Natural killer cell (primary cell): ENCODE results near the gene KCNAB2. TPM values are rescaled to one million over a fixed set of nuclear protein-coding genes. Genes with fewer than 3 reads are reported as not detected.

Experiments used
- ATAC-seq, 3 donors: fragments of 150-1000 bp in 2 of 3; fragments of 200-7000 bp in 1 of 3; cut with Tn5 transposase; 1 replicate in 1 of 3; 2 replicates in 2 of 3; pipeline ENCODE4 v1.10.0; 2021; ENCODE audit warnings: mild to moderate bottlenecking in 2 of 3, moderate library complexity in 2 of 3
- DNase-seq, 2 donors: peaks; one replicate each; pipeline versions ENCODE4 v3.0.0 to v3.0.0-alpha.2; 2013 to 2021; ENCODE audit warnings: mixed read lengths in 1 of 2
- H3K27ac ChIP-seq: one replicate; pipeline ENCODE4 v1.5.1; 2013; ENCODE audit warnings: mild to moderate bottlenecking, low read length
- H3K27me3 ChIP-seq: one replicate; pipeline ENCODE4 v1.6.1; 2013; ENCODE audit warnings: low read length; ENCODE audit not compliant: control insufficient read depth, insufficient read depth
- H3K36me3 ChIP-seq: one replicate; pipeline ENCODE4 v1.6.1; 2013; ENCODE audit warnings: low read length; ENCODE audit not compliant: control insufficient read depth, insufficient read depth
- H3K4me1 ChIP-seq: one replicate; pipeline ENCODE4 v1.6.1; 2013; ENCODE audit warnings: low read length; ENCODE audit not compliant: control insufficient read depth, insufficient read depth
- H3K4me3 ChIP-seq: one replicate; pipeline ENCODE4 v1.5.1; 2013; ENCODE audit warnings: low read length
- H3K9me3 ChIP-seq: one replicate; pipeline ENCODE4 v1.6.1; 2013; ENCODE audit warnings: low read length; ENCODE audit not compliant: control insufficient read depth, insufficient read depth
- H3K27ac Mint-ChIP-seq, 2 donors: one replicate each; pipeline ENCODE4 v1.8.0; 2022; ENCODE audit warnings: mild to moderate bottlenecking in 2 of 2, mixed read lengths in 2 of 2, moderate library complexity in 1 of 2
- H3K27me3 Mint-ChIP-seq, 2 donors: one replicate each; pipeline ENCODE4 v1.8.0; 2022; ENCODE audit warnings: low read depth in 2 of 2, mixed read lengths in 2 of 2
- H3K36me3 Mint-ChIP-seq: one replicate; pipeline ENCODE4 v1.8.0; 2022; ENCODE audit warnings: mixed read lengths
- H3K4me1 Mint-ChIP-seq, 2 donors: one replicate each; pipeline ENCODE4 v1.8.0; 2022; ENCODE audit warnings: mixed read lengths in 2 of 2
- H3K4me3 Mint-ChIP-seq: one replicate; pipeline ENCODE4 v1.8.0; 2022; ENCODE audit warnings: mild to moderate bottlenecking, moderate library complexity, mixed read lengths
- H3K9me3 Mint-ChIP-seq, 2 donors: one replicate each; pipeline ENCODE4 v1.8.0; 2022; ENCODE audit warnings: mixed read lengths in 2 of 2
- WGBS: methylation state at CpG from one replicate; pipeline ENCODE4 v1.1.7; 2013; ENCODE audit warnings: missing lambda C conversion rate; ENCODE audit not compliant: insufficient coverage; 5-methylcytosine and 5-hydroxymethylcytosine counted together
- intact Hi-C: fragments of 100-400 bp; cut with micrococcal nuclease; formaldehyde crosslinking; loops from one replicate; pipeline ENCODE4 v1.14.2; 2022
- total RNA-seq, 4 donors: library from RNA; stranded (reverse); fragments of 120-200 nt in 1 of 4; gene quantifications; one replicate each; pipeline versions ENCODE4 v1.2.3 to v1.2.4, GENCODE V29; 2013 to 2022
- TF ChIP-seq, protein P1 (sequence below): fragments of 200-600 bp; IDR thresholded peaks from one replicate; pipeline ENCODE4 v1.8.0; 2022; ENCODE audit warnings: antibody characterized with exemption

KCNAB2 gene
- total RNA-seq, 3 donors from 2014 or later (not counting 1 experiment from before 2014, with no cell fraction given), result 387 to 749 (median 430) TPM

DNA sequence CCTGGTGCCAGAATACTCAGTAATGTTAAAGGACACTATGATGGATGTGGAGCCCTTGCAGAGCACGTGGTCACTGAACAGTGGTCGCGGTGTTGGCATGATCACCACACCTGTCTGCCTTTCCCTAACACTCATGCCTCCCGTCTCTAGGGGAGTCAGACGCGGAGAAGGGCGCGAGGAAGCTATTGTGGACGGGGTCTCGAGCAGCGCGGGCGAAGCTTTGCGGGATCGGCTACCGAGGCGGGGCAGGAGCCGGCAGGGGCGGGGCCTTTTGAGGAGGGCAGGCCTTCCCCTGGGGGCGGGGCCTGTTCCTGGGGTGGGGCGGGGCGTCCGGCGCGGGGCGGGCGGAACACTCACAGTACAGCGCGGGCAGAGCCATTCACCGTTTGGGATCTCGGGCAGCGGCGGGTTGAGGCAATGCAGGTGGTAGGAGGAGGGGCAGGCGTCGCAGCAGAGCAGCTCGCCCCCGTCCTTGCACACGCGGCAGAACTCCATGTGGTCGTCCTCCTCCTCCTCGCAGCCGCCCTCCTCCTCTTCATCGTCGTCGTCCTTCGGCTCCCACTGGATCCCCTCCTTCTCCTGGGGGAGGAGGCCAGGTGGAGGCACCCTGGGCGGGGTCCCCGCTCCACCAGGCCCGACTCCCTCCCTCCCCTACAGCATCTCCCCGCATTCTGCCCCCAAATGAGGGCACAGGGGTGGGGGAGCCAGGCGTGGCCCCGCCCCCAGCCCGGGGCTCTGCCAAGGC is 103.0 kb downstream of the KCNAB2 start:
- H3K27me3 Mint-ChIP-seq, result no peaks in the 10 kb centered on the region
- TF ChIP-seq, protein P1, sequence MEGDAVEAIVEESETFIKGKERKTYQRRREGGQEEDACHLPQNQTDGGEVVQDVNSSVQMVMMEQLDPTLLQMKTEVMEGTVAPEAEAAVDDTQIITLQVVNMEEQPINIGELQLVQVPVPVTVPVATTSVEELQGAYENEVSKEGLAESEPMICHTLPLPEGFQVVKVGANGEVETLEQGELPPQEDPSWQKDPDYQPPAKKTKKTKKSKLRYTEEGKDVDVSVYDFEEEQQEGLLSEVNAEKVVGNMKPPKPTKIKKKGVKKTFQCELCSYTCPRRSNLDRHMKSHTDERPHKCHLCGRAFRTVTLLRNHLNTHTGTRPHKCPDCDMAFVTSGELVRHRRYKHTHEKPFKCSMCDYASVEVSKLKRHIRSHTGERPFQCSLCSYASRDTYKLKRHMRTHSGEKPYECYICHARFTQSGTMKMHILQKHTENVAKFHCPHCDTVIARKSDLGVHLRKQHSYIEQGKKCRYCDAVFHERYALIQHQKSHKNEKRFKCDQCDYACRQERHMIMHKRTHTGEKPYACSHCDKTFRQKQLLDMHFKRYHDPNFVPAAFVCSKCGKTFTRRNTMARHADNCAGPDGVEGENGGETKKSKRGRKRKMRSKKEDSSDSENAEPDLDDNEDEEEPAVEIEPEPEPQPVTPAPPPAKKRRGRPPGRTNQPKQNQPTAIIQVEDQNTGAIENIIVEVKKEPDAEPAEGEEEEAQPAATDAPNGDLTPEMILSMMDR, result no peak
- H3K4me1 Mint-ChIP-seq, result peaks cover 0 to 13% of the 10 kb centered on the region in 2 donors
- ATAC-seq (peak; percentile 76 to 95 (median 92)), DNase-seq (peak; percentile 46 to 74)
- peak overlapping the region; percentile 82 for H3K4me3 Mint-ChIP-seq
- H3K9me3 Mint-ChIP-seq, result no peaks in the 10 kb centered on the region
- no peaks in the 10 kb centered on the region for H3K36me3 ChIP-seq
- H3K4me3 ChIP-seq, result peak overlapping the region; percentile 9
- 7% methylated on average over 53 of the region's 53 CpGs for WGBS
- H3K36me3 Mint-ChIP-seq, result no peaks in the 10 kb centered on the region
- no peaks in the 10 kb centered on the region for H3K9me3 ChIP-seq
- peaks cover 9% of the 10 kb centered on the region for H3K27me3 ChIP-seq
- H3K4me1 ChIP-seq, result peaks cover 37% of the 10 kb centered on the region
- intact Hi-C loops, result no loop called here
- no peak overlapping the region for H3K27ac Mint-ChIP-seq
- H3K27ac ChIP-seq, result no peak overlapping the region

DNA sequence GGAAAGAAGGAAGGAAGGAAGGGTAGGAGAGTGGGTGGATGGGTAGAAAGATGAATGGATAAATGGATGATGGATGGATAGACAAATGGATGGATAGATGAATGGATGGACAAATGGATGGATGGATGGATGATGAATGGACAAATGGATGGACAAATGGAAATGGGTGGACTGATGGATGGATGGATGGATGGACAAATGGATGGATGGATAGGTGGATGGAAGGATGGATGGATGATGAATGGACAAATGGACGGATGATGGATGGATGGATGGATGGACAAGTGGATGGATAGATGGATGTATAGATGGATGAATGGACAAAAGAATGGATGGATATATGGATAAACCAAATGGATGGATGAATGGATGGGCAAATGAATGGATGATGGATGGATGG is 103.9 kb downstream of the KCNAB2 start:
- WGBS, result 97% methylated on average over 1 of the region's 1 CpG
- intact Hi-C loops, result no loop called here
- no peaks in the 10 kb centered on the region for H3K9me3 Mint-ChIP-seq

DNA sequence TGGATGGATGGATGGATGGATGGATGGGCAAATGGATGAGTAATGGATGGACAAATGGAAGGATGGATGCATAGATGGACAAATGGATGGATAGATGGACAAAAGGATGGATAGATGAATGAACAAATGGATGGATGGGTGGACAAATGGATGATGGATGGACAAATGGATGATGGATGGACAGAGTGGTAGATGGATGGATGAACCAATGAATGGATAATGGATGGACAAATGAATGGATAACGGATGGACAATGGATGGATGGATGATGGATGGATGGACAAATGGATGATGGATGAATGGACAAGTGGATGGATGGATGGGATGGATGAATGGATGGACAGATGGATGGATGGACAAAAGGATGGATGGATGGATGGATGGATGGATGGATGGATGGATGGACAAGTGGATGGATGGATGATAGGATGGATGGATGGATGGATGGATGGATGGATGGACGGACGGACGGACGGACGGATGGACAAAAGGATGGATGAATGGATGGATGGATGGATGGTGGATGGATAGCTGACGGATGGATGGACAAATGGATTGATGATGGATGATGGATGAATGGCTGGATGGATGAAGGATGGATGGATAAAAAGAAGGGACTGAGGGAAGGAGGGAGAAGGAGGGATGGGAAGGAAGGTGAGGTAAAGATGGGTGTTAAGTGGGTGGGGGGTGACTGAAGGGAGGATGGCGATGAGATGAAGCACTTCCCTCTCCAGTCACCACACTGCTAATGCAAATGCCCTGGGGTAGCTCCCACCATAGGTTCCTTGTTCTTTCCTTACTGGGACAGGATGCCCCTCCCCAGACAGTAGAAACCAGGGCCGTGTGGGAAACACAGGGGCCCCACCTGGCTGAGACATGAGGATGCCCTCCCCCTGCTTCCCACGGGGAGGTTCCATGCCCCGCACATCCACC is 104.6 kb downstream of the KCNAB2 start:
- Histone ChIP-seq H3K27ac (no peak overlapping the region), H3K9me3 (no peaks in the 10 kb centered on the region), H3K36me3 (no peaks in the 10 kb centered on the region), H3K4me3 (no peak overlapping the region), H3K4me1 (peaks cover 53% of the 10 kb centered on the region), H3K27me3 (peaks cover 9% of the 10 kb centered on the region)
- intact Hi-C loops, result no loop called here
- Mint-ChIP-seq H3K27ac (no peak overlapping the region), H3K36me3 (no peaks in the 10 kb centered on the region), H3K4me3 (no peak overlapping the region), H3K4me1 (peaks cover 0 to 20% of the 10 kb centered on the region in 2 donors), H3K27me3 (no peaks in the 10 kb centered on the region), H3K9me3 (no peaks in the 10 kb centered on the region)
- WGBS, result 98% methylated on average over 10 of the region's 11 CpGs
- ATAC-seq (no peak), DNase-seq (no peak)
- TF ChIP-seq, protein P1, result no peak

More for the DNA sequence above, 103.9 kb downstream of the KCNAB2 start:
- H3K27ac Mint-ChIP-seq, result no peak overlapping the region
- Histone ChIP-seq H3K36me3 (no peaks in the 10 kb centered on the region), H3K9me3 (no peaks in the 10 kb centered on the region), H3K4me3 (no peak overlapping the region), H3K27ac (no peak overlapping the region), H3K27me3 (peaks cover 9% of the 10 kb centered on the region), H3K4me1 (peaks cover 46% of the 10 kb centered on the region)
- ATAC-seq, result no peak
- TF ChIP-seq, protein P1, result no peak
- no peaks in the 10 kb centered on the region for H3K27me3 Mint-ChIP-seq
- H3K4me1 Mint-ChIP-seq, result peaks cover 0 to 14% of the 10 kb centered on the region in 2 donors
- no peak overlapping the region for H3K4me3 Mint-ChIP-seq
- H3K36me3 Mint-ChIP-seq, result no peaks in the 10 kb centered on the region
- no peak for DNase-seq

Other genes starting within 250 kb of the KCNAB2 start
- 10 to 100 TPM in 2 of 3 donors, 1 to 10 TPM in 1; 6.3 to 14.7 (median 10.1) TPM for gene NPHP4, start 53.5 kb upstream of the KCNAB2 start, total RNA-seq
- 1 to 10 TPM in 1 of 3 donors, under 1 TPM in 2; 0.34 to 1.2 (median 0.73) TPM for gene CHD5, start 134.4 kb downstream of the KCNAB2 start, total RNA-seq
- gene RPL22, start 153.7 kb downstream of the KCNAB2 start, total RNA-seq, result 100 to 1,000 TPM; 210 to 239 (median 228) TPM
- gene RNF207, start 160.2 kb downstream of the KCNAB2 start, total RNA-seq, result 1 to 10 TPM; 2.1 to 5.5 (median 2.3) TPM
- 10 to 100 TPM in 2 of 3 donors, 1 to 10 TPM in 1; 8.6 to 16.9 (median 15.6) TPM for gene ICMT, start 190.1 kb downstream of the KCNAB2 start, total RNA-seq
- not detected for gene HES3, start 198.3 kb downstream of the KCNAB2 start, total RNA-seq
- gene GPR153, start 215.2 kb downstream of the KCNAB2 start, total RNA-seq, result 1 to 10 TPM; 8.5 to 9.7 (median 8.7) TPM